Mesothelial cell of epicardium (in vitro differentiated cells): ENCODE results near the gene C9orf85. TPM values are rescaled to one million over a fixed set of nuclear protein-coding genes. Genes with fewer than 3 reads are reported as not detected.

Source experiments
- DNase-seq, 2 experiments: peaks; one replicate each; pipeline ENCODE4 v3.0.0; 2021; ENCODE audit warnings: low spot score in 2 of 2; ENCODE audit not compliant: unreplicated experiment in 2 of 2
- H3K27ac Mint-ChIP-seq: 2 replicates; pipeline ENCODE4 v1.8.0; 2021; ENCODE audit warnings: mixed read lengths
- H3K27me3 Mint-ChIP-seq: 2 replicates; pipeline ENCODE4 v1.8.0; 2021; ENCODE audit warnings: low read depth, mixed read lengths
- H3K36me3 Mint-ChIP-seq: 2 replicates; pipeline ENCODE4 v1.8.0; 2021; ENCODE audit warnings: mixed read lengths
- H3K4me1 Mint-ChIP-seq: 2 replicates; pipeline ENCODE4 v1.8.0; 2021; ENCODE audit warnings: mixed read lengths
- H3K4me3 Mint-ChIP-seq: 2 replicates; pipeline ENCODE4 v1.8.0; 2021; ENCODE audit warnings: mild to moderate bottlenecking, moderate library complexity, mixed read lengths
- H3K9me3 Mint-ChIP-seq: 2 replicates; pipeline ENCODE4 v1.8.0; 2021; ENCODE audit warnings: mixed read lengths
- CTCF ChIP-seq: fragments of 200-600 bp; sonication (generic); IDR thresholded peaks from one replicate; pipeline ENCODE4 v1.5.0; 2021; ENCODE audit warnings: antibody characterized with exemption; ENCODE audit not compliant: unreplicated experiment
- total RNA-seq: library from RNA; stranded (reverse); gene quantifications from 3 replicates; pipeline ENCODE4 v1.2.1, GENCODE V29; 2021

The C9orf85 gene
- total RNA-seq, 1 donor from 2014 or later = 15.2 TPM

DNA sequence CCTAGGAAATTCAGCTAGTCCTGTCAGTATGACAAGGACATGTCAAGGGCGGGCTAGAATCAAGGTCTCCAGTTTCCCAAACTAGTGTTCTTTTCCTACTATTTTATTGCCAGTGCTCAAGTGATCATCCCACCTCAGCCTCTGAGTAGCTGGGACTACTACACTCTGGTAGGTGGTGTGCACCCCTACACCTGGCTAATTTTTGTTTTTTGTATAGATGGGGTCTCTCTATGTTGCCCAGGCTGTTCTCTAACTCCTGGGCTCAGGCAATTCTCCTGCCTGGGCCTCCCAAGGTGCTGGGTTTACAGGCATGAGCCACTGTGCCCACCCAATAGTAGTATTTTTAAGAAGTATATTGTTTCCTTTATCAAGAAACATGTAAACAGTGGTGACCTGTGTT lies 54.0 kb downstream of the C9orf85 start:
- no peak for TF ChIP-seq CTCF
- H3K27me3 Mint-ChIP-seq = no peaks in the 10 kb centered on the region
- H3K27ac Mint-ChIP-seq = no peak overlapping the region
- no peak for DNase-seq
- peaks cover 35% of the 10 kb centered on the region for H3K36me3 Mint-ChIP-seq
- H3K9me3 Mint-ChIP-seq = peaks cover 19% of the 10 kb centered on the region
- H3K4me3 Mint-ChIP-seq = no peak overlapping the region
- H3K4me1 Mint-ChIP-seq = peaks cover 2% of the 10 kb centered on the region

DNA sequence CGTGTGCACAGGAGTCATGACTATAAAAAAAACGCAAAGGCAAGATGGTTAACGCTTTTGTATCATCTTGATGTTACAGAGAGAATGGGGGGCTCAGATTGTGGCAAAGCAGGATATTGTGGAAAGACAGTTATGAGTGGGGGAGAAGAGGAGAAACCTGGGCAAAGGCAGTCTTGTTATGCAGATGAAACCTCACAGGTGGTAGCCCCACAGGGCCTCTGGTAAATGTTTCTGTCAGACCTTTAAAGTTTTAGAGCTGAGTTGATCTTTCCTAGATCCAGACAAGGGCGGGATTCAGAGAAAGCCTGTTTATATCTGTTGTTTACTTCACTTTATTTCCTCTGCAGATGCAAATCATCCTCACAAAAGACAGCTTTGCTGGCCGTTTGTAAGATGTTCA lies 55.2 kb downstream of the C9orf85 start:
- Mint-ChIP-seq H3K9me3 (peaks cover 19% of the 10 kb centered on the region), H3K4me3 (no peak overlapping the region), H3K4me1 (peaks cover 2% of the 10 kb centered on the region), H3K27ac (no peak overlapping the region), H3K27me3 (no peaks in the 10 kb centered on the region), H3K36me3 (peaks cover 38% of the 10 kb centered on the region)
- no peak for TF ChIP-seq CTCF
- no peak for DNase-seq

DNA sequence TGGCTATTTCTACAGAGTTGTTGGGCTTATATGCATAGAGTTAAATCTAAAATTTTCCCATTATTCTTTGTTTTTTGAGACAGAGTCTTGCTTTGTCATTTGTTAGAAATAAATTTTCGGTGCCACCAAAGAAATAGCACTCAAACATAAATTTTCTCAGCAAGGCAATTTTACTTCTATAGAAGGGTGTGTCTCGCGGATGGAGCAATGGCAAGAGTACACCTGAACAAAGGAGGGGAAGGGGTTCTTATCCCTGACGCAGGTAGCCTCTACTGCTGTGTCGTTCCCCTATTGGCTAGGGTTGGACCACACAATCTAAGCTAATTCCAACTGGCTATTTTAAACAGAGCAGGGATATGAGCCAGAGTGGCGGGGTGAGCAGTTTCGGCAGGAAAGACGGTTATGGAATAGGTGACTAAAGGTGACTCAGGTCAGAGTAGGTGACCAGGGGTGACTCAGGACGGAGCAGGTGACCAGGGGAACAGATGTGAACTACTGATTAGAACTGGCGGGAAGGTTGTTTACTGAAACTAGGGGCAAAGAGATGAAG lies 57.2 kb downstream of the C9orf85 start:
- peaks cover 19% of the 10 kb centered on the region for H3K9me3 Mint-ChIP-seq
- H3K4me1 Mint-ChIP-seq = no peaks in the 10 kb centered on the region

GRCh38 chr9:71975833-71976232 lies 64.4 kb downstream of the C9orf85 start:
- no peak overlapping the region for H3K27ac Mint-ChIP-seq
- H3K9me3 Mint-ChIP-seq = no peaks in the 10 kb centered on the region
- H3K36me3 Mint-ChIP-seq = peaks cover 16% of the 10 kb centered on the region
- no peaks in the 10 kb centered on the region for H3K27me3 Mint-ChIP-seq
- no peak for DNase-seq
- H3K4me3 Mint-ChIP-seq = no peak overlapping the region
- peaks cover under 1% of the 10 kb centered on the region for H3K4me1 Mint-ChIP-seq
- no peak for TF ChIP-seq CTCF

More for the DNA sequence above, 57.2 kb downstream of the C9orf85 start:
- TF ChIP-seq CTCF = no peak
- Mint-ChIP-seq H3K27me3 (no peaks in the 10 kb centered on the region), H3K36me3 (peaks cover 37% of the 10 kb centered on the region), H3K27ac (no peak overlapping the region), H3K4me3 (no peak overlapping the region)
- no peak for DNase-seq

DNA sequence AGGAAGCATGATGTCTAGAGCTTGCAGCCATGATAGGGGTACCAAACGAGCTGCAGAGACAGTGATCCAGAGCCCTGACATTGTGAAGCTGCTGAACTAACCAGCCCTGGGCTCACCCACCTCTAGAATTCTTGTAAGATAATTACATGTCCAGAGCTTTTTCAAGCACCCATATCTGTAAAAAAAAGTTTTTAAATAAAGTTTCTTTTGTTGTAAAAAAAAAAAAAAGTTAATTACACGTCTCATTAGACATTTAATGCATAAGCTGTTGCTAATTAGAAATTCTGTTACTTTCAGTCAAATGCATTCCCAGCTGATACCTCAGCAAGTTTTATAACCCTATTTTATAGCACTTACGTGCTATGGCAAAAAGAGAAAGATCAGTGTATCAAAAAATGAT lies 65.6 kb downstream of the C9orf85 start:
- DNase-seq = no peak
- Mint-ChIP-seq H3K4me1 (peaks cover 3% of the 10 kb centered on the region), H3K27ac (no peak overlapping the region), H3K27me3 (no peaks in the 10 kb centered on the region), H3K9me3 (no peaks in the 10 kb centered on the region), H3K36me3 (peaks cover 15% of the 10 kb centered on the region), H3K4me3 (no peak overlapping the region)
- TF ChIP-seq CTCF = no peak
